Measurements from ENCODE around the gene IL1RL2. TPM values are rescaled to one million over a fixed set of nuclear protein-coding genes. Genes with fewer than 3 reads are reported as not detected.

The IL1RL2 gene
- total RNA-seq, 1 experiment from 2014 or later: 0.11 TPM

- TF ChIP-seq, protein P1, sequence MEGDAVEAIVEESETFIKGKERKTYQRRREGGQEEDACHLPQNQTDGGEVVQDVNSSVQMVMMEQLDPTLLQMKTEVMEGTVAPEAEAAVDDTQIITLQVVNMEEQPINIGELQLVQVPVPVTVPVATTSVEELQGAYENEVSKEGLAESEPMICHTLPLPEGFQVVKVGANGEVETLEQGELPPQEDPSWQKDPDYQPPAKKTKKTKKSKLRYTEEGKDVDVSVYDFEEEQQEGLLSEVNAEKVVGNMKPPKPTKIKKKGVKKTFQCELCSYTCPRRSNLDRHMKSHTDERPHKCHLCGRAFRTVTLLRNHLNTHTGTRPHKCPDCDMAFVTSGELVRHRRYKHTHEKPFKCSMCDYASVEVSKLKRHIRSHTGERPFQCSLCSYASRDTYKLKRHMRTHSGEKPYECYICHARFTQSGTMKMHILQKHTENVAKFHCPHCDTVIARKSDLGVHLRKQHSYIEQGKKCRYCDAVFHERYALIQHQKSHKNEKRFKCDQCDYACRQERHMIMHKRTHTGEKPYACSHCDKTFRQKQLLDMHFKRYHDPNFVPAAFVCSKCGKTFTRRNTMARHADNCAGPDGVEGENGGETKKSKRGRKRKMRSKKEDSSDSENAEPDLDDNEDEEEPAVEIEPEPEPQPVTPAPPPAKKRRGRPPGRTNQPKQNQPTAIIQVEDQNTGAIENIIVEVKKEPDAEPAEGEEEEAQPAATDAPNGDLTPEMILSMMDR (conservative IDR thresholded peaks at IDR 0.05; ENCODE audit: low read depth, low read length): no peak
- no peak for TF ChIP-seq EZH2phosphoT487 (IDR thresholded peaks at IDR 0.05; ENCODE audit: borderline replicate concordance, low read length)
- no peak for TF ChIP-seq EZH2 (IDR thresholded peaks at IDR 0.05; ENCODE audit: low read length, unreplicated experiment)
- H3K27ac ChIP-seq (ENCODE audit: low read length): no peak overlapping the region
- no peaks in the 10 kb centered on the region for H3K27me3 ChIP-seq (ENCODE audit: low read length)
- BruUV-seq (replicated peaks): no TSS peak
- no peaks in the 10 kb centered on the region for H3K9me3 ChIP-seq (ENCODE audit: low read length)
- ATAC-seq (no peak), DNase-seq (no peak)
- H2AFZ ChIP-seq (ENCODE audit: low read length): no peak overlapping the region
- no peak overlapping the region for H3K9ac ChIP-seq (ENCODE audit: low read length)
- H3F3A ChIP-seq (ENCODE audit: low read length, unreplicated experiment): no peaks in the 10 kb centered on the region
- POLR2A ChIA-PET (ENCODE audit: unreplicated experiment): no interaction called here
- CTCF ChIA-PET: interaction anchor here (0.6 kb wide), 2 partner anchors 69 to 328 kb away, joined by 7 read pairs; no protein-coding TSS in a partner anchor
- H3K9me2 ChIP-seq (replicated peaks; ENCODE audit: low read length): no peaks in the 10 kb centered on the region
- no peaks in the 10 kb centered on the region for H4K20me1 ChIP-seq (ENCODE audit: low read length)
- no peak overlapping the region for H3K4me3 ChIP-seq (ENCODE audit: low read length)
- no peaks in the 10 kb centered on the region for H3K79me2 ChIP-seq (ENCODE audit: low read length)
- no peaks in the 10 kb centered on the region for H3K36me3 ChIP-seq (ENCODE audit: low read depth, low read length)
- no peaks in the 10 kb centered on the region for H3K4me1 ChIP-seq (ENCODE audit: insufficient read depth, low read length)
- H3K4me2 ChIP-seq (ENCODE audit: low read length): no peak overlapping the region
- intact Hi-C loops (cut with micrococcal nuclease): no loop called here
These were observed 14.9 kb upstream of the IL1RL2 start for GRCh38 chr2:102171946-102172345.

- H3K9me3 ChIP-seq (ENCODE audit: low read length): no peaks in the 10 kb centered on the region
- no peaks in the 10 kb centered on the region for H3K9me2 ChIP-seq (replicated peaks; ENCODE audit: low read length)
- ATAC-seq (no peak), DNase-seq (no peak)
- BruUV-seq (replicated peaks): no TSS peak
- H4K20me1 ChIP-seq (ENCODE audit: low read length): no peaks in the 10 kb centered on the region
- TF ChIP-seq EZH2 (IDR thresholded peaks at IDR 0.05; ENCODE audit: low read length, unreplicated experiment) (no peak), EZH2phosphoT487 (IDR thresholded peaks at IDR 0.05; ENCODE audit: borderline replicate concordance, low read length) (no peak)
- TF ChIP-seq, protein P1 (conservative IDR thresholded peaks at IDR 0.05; ENCODE audit: low read depth, low read length): no peak
- H3K79me2 ChIP-seq (ENCODE audit: low read length): no peaks in the 10 kb centered on the region
- H2AFZ ChIP-seq (ENCODE audit: low read length): no peak overlapping the region
- no peak overlapping the region for H3K27ac ChIP-seq (ENCODE audit: low read length)
- H3K4me2 ChIP-seq (ENCODE audit: low read length): no peak overlapping the region
- H3K9ac ChIP-seq (ENCODE audit: low read length): no peak overlapping the region
- no peaks in the 10 kb centered on the region for H3K36me3 ChIP-seq (ENCODE audit: low read depth, low read length)
- CTCF ChIA-PET: no interaction called here
- H3K27me3 ChIP-seq (ENCODE audit: low read length): no peaks in the 10 kb centered on the region
- intact Hi-C loops (cut with micrococcal nuclease): no loop called here
- H3F3A ChIP-seq (ENCODE audit: low read length, unreplicated experiment): no peaks in the 10 kb centered on the region
- POLR2A ChIA-PET (ENCODE audit: unreplicated experiment): no interaction called here
- H3K4me3 ChIP-seq (ENCODE audit: low read length): no peak overlapping the region
- H3K4me1 ChIP-seq (ENCODE audit: insufficient read depth, low read length): no peaks in the 10 kb centered on the region
These were observed 14.1 kb upstream of the IL1RL2 start for GRCh38 chr2:102172745-102173144.

DNA sequence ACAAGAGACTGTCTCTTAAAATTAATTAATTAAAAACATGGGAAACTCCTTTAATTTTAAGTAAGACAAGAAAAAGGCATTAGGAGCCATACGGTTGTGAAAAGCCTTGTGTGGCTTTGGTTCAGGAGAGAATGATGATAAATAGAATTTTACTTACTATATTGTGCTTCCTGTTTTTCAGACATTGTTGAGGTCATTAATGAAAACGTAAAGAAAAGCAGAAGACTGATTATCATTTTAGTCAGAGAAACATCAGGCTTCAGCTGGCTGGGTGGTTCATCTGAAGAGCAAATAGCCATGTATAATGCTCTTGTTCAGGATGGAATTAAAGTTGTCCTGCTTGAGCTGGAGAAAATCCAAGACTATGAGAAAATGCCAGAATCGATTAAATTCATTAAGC is 10.7 kb upstream of the IL1RL2 start:
- ChIA-PET CTCF (no interaction called here), POLR2A (ENCODE audit: unreplicated experiment) (no interaction called here)
- Histone ChIP-seq H3K79me2 (ENCODE audit: low read length) (no peaks in the 10 kb centered on the region), H3K9me3 (ENCODE audit: low read length) (no peaks in the 10 kb centered on the region), H3K27ac (ENCODE audit: low read length) (no peak overlapping the region), H3K36me3 (ENCODE audit: low read depth, low read length) (no peaks in the 10 kb centered on the region), H3K27me3 (ENCODE audit: low read length) (no peaks in the 10 kb centered on the region), H2AFZ (ENCODE audit: low read length) (no peak overlapping the region), H3K4me1 (ENCODE audit: insufficient read depth, low read length) (no peaks in the 10 kb centered on the region), H3K4me3 (ENCODE audit: low read length) (no peak overlapping the region), H3K4me2 (ENCODE audit: low read length) (no peak overlapping the region), H3K9ac (ENCODE audit: low read length) (no peak overlapping the region), H4K20me1 (ENCODE audit: low read length) (no peaks in the 10 kb centered on the region), H3K9me2 (replicated peaks; ENCODE audit: low read length) (no peaks in the 10 kb centered on the region), H3F3A (ENCODE audit: low read length, unreplicated experiment) (no peaks in the 10 kb centered on the region)
- no peak for ATAC-seq
- no peak for DNase-seq
- intact Hi-C loops (cut with micrococcal nuclease): no loop called here
- no TSS peak for BruUV-seq (replicated peaks)
- TF ChIP-seq EZH2phosphoT487 (IDR thresholded peaks at IDR 0.05; ENCODE audit: borderline replicate concordance, low read length): no peak
- TF ChIP-seq, protein P1 (conservative IDR thresholded peaks at IDR 0.05; ENCODE audit: low read depth, low read length): no peak
- no peak for TF ChIP-seq EZH2 (IDR thresholded peaks at IDR 0.05; ENCODE audit: low read length, unreplicated experiment)

Measured in PC-3 (cell line).